NCI-H1417 (cell line): ENCODE results near the gene ATP11B.
"Not testable (repeated sequence)": the region's sequence is repeated elsewhere in the genome, so short reads cannot be mapped to it uniquely, and the experiment has no call there.

ENCODE experiments used
- DNase-seq, 3 experiments: peaks; one replicate each; lab custom pipeline; 2025; lab: John Stamatoyannopoulos, UW

ATP11B gene

DNA sequence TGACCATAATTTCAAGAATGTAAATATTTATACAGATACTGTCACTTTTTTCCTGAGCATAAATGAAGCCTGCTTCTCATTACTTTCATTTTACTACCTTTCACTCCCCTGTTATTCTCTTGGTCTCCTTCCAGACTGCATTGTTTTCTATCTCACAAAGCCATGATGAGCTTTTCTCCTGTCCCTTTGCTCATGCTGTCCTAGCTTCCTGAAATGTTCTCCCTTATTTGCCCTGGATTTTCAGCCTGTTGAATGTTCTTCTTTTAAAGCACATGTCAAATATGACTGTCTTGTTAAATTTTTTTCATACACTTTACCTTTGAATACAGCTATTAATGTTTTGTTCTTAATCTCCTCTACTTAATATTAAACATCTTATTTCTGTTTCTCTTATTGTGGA lies 31.7 kb downstream of the ATP11B start:
- DNase-seq = no peak

DNA sequence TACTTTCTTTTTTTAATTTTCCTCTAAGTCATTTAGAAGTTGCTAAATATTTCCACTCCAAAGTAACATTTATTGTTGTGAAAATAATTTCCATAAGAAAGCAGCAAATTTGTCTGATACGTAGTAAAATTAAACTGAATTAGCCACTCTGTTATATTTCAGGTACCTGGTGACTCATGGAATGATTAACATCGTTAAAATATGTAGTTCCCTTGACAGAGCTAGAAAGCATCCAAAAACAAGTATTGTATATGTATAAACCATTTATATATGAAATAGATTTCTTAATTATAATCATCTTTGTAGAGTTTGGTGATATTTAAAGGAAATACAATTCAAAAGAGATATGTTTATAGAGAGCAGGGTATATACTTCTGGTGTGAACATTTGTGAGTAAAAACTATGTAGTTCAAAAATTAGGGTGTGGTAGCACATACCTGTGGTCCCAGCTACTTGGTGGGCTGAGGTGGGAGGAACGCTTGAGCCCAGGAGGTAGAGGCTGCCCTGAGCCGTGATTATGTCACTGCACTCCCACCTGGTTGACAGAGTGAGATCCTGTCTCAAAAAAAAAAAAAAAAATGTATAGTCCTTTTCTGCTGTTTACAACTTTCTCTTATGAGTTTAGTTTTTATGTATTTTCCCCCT lies 36.6 kb downstream of the ATP11B start:
- no peak for DNase-seq

DNA sequence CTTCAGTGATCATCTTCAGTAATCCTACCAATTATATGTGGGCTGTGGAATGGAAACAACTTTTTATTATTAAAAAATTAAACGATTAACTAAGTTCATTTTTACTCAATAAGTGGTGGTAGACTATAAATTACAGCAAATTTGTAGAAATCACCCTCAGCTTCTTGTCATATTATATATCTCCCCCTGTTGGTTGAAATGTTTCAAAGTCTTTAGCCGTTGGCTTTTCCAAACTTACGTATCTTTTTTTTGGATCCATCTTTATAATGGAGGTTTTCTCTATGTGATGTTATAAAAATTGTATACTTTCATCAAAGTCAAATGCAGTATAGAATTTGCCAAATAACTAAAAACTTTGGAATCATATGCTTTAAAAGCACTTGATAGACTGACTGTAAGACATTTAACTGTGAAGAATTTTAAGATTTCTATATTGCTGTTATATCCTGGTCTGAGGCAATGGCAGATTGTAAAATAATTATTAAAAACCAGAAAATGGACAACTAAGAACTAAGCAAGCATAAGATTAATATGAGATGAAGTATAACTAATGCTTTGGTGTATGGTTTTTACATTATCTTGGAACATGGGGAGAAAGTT lies 44.7 kb downstream of the ATP11B start:
- peak in 1 of 3 experiments; percentile 26 for DNase-seq

DNA sequence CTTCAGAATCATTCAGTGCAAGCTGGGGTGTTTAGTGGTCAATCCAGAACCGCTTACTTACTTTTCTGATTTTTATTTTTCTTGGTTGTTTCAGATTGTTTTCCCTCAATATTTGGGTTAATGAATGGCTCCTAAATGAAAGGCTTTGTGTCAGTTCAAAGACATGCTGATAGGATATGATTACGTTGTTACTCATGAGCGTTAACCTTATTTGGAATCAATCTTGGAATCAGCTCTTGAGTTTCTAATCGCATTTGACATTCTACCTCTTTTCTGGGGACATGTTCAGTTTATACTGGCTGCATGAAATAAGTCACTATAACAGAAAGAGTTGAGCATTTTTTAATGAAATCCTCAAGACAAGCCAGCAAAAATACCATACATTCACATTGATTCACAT lies 50.2 kb downstream of the ATP11B start:
- DNase-seq = no peak

DNA sequence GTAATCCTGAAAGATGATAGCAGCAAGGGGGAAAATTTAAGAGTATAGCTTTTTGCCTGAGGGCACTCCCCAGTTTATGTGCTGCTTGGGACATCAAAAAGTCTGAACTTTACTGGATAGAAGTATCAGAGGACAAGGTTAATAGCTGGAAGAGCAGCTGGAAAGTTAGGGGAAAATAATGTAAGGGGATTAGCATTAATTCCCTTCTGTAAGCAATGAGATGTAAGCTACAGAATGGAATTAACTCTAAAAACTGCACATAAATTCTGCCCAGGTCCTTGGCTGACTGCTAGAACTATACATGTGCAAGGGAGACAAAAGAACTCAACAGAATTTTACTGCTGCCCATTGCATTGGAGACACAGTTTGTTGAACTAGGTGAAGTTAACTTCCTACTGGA lies 55.6 kb downstream of the ATP11B start:
- no peak for DNase-seq

DNA sequence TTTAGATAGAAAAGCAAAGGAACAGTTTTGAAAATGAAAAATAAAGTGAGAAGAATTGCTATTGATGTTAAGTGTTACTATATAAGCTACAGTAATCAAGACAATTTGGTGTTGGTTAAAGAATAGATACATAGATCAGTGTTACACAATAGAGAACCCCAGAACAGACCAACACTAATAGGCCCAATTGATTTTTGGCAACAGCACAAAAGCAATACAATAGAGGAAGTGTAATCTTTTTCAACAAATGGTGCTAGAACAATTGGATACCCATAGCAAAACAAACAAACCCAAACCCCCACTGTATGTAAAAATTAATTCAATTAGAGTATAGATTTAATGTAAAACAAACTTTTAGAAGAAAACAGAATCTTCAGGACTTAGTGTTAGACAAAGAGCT lies 61.8 kb downstream of the ATP11B start:
- DNase-seq = no peak

DNA sequence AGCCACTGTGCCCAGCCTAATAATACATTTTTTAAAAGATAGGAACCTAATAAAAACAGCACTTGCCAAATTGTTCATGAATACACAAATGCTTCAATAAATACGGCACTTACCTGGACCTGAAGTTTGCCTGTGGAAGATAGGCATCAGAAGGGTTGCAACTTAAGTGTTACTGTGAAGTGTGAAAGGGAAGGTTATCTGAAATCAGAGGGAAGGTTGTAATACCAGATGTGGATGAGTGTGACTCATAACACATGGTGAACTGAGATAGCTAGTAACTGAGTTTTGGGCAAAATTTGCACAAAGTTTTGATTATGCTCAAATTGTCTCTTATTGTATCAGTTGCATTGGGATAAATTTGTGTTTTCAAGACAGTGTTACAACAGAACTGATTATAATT lies 68.0 kb downstream of the ATP11B start:
- DNase-seq = no peak

DNA sequence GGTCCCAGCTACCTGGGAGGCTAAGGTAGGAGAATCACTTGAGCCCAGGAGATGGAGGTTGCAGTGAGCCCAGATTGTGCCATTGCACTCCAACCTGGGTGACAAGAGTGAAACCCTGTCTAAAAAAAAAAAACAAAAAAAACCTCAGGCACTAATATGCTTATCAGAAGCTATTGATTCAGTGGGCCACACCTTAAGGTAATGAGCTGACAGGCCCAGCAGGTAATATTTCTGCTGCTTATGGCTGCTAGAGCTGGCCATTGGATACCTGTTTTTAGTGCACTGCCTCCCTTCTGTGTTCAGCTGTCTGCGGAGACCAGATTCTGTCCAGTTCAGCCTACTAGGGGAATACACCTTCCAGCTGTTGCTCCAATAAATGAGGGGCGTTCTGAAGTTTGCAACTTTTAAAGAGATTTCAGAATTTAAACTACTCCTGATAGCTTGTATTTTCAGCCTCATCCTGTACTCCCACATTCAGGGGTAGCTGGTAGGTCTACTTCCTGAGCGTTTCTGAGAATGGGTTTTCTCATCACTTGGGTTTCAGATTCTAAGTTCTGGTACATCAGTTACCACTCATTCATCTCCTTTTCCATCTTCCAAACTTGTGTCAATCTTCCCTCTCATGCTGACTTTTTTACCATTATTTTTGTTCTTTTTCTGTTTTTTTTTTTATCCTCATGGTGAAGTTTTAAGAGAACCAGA lies 69.0 kb downstream of the ATP11B start:
- DNase-seq = no peak

DNA sequence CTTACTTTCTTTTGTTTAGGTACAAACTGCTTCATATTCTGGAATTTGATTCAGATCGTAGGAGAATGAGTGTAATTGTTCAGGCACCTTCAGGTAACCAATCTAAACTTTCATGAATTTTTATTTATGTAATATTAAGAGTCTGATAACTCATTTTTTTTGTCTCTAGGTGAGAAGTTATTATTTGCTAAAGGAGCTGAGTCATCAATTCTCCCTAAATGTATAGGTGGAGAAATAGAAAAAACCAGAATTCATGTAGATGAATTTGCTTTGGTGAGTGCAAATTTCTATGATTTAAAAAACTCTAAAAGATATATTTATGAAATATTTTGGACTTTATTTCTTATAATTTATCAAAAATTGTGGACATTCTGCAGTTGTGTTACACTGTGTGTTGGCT lies 75.8 kb downstream of the ATP11B start:
- no peak for DNase-seq

DNA sequence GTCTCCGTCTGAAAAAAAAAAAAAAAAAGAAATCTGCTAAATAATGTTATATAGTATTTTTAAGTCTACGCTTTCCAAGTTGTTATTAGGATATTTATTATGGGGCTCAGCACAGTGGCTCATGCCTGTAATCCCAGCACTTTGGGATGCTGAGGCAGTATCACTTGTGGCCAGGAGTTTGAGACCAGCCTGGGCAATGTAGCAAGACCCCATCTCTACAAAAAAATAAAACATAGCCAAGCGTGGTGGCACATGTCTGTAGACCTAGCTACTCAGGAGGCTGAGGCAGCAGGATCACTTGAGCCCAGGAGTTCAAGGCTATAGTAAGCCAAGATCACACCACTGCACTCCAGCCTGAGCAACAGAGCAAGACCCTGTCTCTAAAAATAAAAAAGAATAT lies 77.6 kb downstream of the ATP11B start:
- DNase-seq = not testable (repeated sequence)

DNA sequence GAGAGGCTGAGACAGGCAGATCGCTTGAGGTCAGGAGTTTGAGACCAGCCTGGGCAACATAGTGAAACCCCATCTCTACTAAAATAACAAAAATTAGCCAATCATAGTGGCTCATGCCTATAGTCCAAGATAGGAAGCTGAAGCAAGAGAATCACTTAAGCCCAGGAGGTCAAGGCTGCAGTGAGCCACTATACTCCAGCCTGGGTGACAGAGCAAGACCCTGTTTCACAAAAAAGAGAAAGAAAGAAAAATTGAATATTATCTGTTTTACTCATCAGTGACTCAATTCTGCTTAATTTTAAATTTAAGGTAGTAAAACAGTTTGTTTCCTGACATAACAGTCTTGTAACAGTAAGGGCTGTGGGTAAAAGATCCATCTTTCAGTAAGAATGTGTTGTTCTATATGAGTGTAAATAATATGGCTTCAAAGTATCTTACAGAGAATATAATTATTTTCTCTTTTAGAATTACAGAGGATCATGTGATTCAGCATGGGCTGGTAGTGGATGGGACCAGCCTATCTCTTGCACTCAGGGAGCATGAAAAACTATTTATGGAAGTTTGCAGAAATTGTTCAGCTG lies 85.8 kb downstream of the ATP11B start:
- no peak for DNase-seq

DNA sequence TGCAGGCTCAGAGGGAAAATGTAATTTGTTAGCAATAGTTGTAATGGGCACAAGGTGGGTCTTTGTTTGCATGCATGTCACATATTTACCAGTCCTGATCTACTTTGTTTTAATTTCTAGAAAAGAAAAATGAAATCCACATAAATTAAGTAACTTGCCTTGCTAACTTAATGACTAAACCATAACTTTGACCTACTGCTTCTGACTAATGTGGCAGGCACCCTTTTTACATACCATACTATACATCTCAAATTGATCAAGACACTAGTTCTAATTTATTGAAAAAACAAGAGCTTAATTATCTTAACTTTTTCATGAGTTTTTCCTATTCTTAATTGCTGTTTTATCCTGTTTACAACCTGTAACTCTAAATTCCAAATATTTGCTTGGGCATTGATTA lies 93.2 kb downstream of the ATP11B start:
- DNase-seq = no peak

DNA sequence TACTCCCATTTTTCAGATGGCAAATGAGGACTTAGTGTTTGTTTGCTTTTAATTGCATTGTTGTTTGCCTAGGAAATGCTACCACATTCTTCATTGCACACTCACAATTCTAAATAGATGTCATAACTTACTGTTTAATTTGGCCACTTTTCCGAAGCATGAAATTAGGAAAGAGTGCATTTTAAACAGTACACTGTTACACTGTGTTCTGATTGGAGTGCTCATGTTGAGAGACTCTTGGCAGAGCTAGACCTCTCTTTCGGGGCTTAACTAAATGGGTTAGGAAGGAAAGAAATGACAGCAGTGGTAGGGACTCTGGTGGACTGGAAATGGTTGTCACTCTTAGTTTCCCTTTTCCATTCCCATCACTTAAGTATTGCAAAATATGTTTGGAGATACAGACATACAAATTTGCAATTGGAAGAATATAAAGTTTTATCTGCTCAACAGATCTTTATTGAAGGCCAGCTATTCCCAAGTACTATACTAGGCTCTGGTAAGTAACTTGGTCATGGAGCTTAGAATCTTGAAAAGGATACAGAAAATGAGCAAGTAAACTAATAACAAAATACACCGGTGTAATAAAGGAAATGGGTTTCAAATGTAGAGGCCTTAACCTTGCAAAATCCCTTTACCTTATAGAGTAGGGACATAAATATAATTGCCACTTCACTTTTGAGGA lies 96.8 kb downstream of the ATP11B start:
- no peak for DNase-seq

DNA sequence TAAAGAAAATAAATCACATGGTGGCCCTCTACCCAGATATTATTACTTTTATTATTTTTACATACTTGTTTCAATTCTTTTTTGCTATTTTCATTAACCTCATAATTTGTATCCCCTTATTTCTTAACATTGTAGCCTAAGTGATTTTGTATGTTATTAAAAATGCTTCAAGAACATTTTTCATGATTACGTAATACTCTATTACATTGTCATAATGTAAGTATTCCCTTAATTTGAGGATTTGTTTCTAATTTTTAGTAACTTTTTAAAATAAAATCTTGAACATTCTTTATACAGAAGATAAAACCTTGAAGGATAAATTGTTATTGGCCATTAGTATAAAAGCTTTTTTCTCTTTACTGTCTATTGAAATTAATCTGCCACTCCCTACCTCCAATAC lies 98.1 kb downstream of the ATP11B start:
- no peak for DNase-seq

DNA sequence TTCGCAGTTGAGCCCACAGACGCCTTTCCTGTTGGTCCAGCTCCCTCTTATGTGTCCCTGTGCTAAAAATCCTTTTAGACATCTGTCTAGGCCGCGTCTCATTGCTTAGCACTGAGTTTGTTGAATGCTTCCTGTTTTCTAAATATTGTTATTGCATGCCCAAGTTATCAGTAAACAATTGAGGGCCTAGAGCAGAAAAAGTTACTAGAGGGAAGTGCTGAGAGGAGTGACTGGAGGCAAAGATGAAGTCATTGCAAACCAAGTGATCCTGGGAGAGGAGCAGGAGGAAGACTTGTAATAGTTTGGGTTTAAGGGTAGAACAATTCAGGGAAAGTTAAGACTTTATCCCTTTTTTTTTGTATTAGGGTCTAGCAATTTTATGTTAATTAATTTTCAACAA lies 98.9 kb downstream of the ATP11B start:
- DNase-seq = no peak

DNA sequence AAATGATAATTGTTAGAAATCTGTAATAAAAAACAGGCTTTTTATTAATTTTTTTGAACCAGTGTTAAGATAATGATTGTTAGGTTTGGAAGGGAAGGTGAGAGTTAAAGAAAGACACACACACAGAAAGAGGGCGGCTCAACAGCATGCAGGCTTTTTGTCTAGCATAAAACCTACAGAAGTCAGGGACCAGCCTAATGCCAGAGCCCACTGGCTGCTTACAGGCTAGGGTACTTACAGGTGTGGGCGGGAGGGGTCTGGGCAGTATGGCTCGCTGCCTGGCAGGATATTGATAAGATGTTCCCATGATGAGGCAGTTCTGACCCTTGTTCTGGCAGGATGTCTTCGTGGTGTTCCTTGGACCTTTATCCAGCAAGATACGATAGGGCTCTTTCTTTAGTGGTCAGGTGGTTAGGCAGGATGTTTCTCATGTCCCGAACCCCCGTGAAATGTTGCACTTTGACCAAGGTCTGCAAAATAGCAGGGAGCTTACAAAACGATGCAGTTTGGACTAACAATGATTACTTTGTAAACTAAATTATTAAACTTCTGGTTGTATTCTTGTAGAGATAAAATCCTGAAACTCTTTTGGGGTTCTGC lies 102.3 kb downstream of the ATP11B start:
- DNase-seq = no peak

DNA sequence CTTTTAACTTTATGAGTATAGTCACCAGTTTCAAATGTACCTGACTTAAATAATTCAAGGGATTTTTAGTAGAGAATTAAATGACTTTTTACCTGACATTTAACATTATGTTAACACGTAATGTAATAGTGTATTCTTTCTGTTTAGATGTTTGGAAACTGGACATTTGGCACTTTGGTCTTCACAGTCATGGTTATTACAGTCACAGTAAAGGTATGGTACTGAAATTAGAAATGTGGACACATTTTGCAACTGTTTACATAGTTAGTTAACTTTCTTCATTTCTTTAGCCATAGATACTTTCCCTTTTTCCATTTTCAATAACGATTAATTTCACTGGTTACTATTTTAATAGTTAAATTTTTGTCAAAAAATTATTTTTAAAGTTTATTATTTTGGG lies 103.2 kb downstream of the ATP11B start:
- DNase-seq = no peak

DNA sequence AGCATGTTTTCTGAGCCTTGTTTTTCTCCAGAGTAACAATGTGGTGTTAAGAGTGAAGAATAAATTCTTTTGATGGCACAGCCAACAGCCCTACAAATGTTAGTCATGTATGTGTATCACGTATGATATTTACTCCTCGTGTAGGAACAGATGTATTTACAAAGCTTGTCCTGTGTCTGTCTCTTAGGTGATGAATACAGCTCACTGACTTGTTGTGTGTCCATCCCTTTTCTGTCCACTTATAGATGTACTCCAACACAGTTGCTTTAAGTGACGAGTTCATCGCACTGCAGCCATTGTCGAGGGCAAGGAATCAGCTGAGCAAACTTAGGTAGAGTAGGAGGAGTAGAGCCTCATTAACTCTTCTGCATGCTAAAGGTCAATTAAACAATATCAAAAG lies 108.9 kb downstream of the ATP11B start:
- peak in 1 of 3 experiments; percentile 29 for DNase-seq

DNA sequence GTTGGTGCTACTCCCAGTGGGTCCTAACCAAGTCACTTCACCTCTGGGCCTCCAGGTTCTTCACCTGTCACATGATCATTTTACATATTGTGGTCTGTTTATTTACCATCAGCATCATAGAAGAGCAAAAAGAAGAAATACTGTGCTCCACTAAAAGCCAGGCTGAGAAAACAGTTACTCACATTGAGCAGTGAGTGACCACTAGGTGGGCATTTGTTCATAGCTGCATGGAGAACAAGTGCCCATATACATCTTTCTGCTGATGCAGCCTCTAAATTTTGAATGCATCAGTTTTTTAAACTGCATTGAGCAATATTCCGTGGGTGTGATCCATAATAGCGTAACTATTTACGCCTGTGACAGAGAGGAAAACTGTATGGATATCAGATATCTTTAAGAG lies 110.9 kb downstream of the ATP11B start:
- no peak for DNase-seq

DNA sequence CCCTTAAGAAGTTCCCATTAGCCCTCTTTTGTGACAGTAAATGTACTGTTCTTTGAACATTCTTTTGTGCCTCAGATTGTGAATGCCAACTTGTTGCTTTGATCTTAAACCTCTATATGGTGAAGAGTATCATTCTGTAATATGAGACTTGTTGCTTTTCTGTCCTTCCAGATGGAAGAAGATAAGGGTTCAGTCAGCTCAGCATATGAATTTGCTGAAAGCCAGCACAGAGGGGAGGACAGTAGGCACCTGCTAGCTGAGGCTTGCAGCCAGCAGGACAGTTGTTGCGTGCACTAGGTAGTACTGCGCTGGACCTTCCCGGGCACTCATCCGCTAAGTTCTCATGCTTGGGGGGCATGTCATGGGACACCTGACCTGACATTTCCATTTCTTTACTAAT lies 112.3 kb downstream of the ATP11B start:
- DNase-seq = no peak

DNA sequence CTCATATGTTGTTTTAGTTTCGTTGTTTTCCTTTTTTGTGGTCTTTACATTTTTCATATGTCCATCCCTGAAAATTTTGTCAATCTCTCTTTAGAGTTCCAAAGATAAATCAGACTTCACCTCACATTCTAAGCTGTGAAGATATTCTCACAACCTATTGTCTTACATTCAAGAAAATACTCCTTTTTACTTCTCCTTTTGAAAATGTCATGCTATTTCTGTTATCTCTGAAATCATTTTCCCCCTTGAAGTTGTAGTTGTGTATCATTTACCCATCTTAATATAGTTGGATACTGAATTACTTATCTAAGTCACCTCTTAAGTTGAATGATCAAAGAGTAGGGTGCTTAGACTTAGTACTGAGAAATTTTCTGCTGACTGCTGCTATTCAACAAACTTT lies 112.7 kb downstream of the ATP11B start:
- DNase-seq = no peak

DNA sequence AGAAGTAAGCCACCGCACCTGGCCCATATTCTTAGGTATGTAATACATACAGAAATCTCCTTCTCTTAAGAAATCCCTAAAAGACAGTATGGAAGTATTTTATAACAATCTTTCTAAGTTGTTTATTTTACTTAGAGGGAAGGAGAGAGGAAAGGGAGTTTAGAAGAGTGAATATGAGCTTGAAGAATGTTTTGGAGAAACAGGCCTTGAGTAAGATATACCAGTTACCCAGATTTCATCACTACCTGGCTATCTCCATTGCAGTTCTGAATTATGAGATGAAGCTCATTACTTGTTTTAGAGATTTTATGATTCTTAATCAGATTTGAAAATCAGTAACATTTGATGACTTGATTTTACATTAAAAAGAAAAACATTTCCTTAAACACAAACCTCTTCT lies 115.2 kb downstream of the ATP11B start:
- no peak for DNase-seq
